ENCODE measurements around the gene PPP2R2D. TPM values are rescaled to one million over a fixed set of nuclear protein-coding genes. Genes with fewer than 3 reads are reported as not detected.
"Not testable (repeated sequence)": the region's sequence is repeated elsewhere in the genome, so short reads cannot be mapped to it uniquely, and the experiment has no call there.

Gene PPP2R2D
- total RNA-seq, 2 experiments from 2014 or later = 36.5 to 37.5 TPM

GRCh38 chr10:131979821-131980270 is 79.0 kb downstream of the PPP2R2D start:
- ChIA-PET POLR2A (interaction anchor here (1.5 kb wide), 1 partner anchor 80 kb away, joined by 3 read pairs; no protein-coding TSS in a partner anchor), CTCF (interaction anchor here (0.8 kb wide), 1 partner anchor 14 kb away, joined by 3 read pairs; no protein-coding TSS in a partner anchor)
- H3K27me3 Mint-ChIP-seq (ENCODE audit: low read depth) = peaks cover 12% of the 10 kb centered on the region
- peak overlapping the region; percentile 76 for H3K4me3 Mint-ChIP-seq
- ATAC-seq = no peak
- H3K4me1 Mint-ChIP-seq (ENCODE audit: low read depth) = peaks cover 54% of the 10 kb centered on the region
- no peak for DNase-seq
- no peaks in the 10 kb centered on the region for H3K9me3 Mint-ChIP-seq (ENCODE audit: insufficient read depth)
- no peak overlapping the region for H3K27ac Mint-ChIP-seq
- H3K36me3 Mint-ChIP-seq (ENCODE audit: low read depth) = peaks cover 48% of the 10 kb centered on the region

DNA sequence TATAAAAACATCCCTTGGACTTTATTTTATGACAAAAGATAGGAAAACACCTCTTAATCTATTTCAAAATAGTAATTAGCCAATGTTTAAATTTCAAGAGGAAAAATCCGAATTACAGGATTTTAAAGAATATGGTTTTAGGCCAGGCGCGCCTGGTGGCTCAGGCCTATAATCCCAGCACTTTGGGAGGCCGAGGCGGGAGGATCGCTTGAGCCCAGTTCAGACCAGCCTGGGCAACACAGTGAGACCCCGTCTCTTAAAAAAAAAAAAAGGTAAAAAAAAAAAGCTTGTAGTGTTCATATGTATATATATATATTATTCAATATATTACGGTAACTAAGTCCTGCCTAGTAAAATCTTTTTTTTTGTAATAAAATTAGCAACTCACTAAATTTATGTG is 79.5 kb downstream of the PPP2R2D start:
- no peak overlapping the region for H3K27ac Mint-ChIP-seq
- H3K36me3 Mint-ChIP-seq (ENCODE audit: low read depth) = peaks cover 45% of the 10 kb centered on the region
- no peaks in the 10 kb centered on the region for H3K9me3 Mint-ChIP-seq (ENCODE audit: insufficient read depth)
- ChIA-PET POLR2A (interaction anchor here (0.6 to 1.5 kb wide), 2 partner anchors 80 to 1920 kb away, joined by 3 read pairs; no protein-coding TSS in a partner anchor), CTCF (interaction anchor here (1.2 to 1.3 kb wide), 3 partner anchors 8 to 19 kb away, joined by 3 to 5 read pairs (median 3); no protein-coding TSS in a partner anchor)
- H3K4me3 Mint-ChIP-seq = peak overlapping the region; percentile 84
- ATAC-seq = no peak
- DNase-seq = no peak
- peaks cover 15% of the 10 kb centered on the region for H3K27me3 Mint-ChIP-seq (ENCODE audit: low read depth)
- peaks cover 50% of the 10 kb centered on the region for H3K4me1 Mint-ChIP-seq (ENCODE audit: low read depth)

DNA sequence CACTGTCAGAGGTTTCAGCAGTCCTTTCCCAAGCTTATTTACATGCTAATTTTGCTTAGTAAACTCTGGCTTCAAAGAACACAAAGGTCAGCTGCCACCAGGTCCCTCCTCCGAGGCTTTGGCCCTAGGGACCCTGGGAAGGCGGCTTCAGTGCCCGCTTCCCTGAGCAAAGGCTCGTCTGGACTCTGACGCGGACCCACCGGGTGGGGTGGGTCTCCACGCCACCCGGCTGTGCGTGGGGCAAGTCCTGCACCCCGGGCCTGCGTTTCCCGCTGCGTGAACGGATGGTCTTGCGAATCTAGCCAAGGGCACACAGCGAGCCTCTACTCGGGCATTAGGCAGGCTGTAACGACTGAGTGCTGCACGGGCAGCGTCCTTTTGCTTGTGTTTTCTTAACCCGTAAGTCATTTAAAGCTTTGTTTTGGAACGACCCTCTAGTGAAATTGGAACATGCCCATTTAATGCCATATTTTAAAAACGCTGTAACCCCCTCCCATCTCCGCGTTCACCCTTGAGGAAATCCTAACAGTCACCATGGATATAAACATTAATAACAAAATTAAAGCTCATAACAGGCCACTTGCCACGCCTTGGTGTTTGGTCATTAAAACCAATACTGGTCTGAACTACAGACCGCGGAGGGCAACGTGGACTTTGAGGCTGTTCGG is 80.1 kb downstream of the PPP2R2D start:
- Mint-ChIP-seq H3K9me3 (ENCODE audit: insufficient read depth) (no peaks in the 10 kb centered on the region), H3K4me3 (peak overlapping the region; percentile 84), H3K27ac (peak overlapping the region; percentile 30), H3K4me1 (ENCODE audit: low read depth) (peaks cover 44% of the 10 kb centered on the region), H3K36me3 (ENCODE audit: low read depth) (peaks cover 41% of the 10 kb centered on the region), H3K27me3 (ENCODE audit: low read depth) (peaks cover 16% of the 10 kb centered on the region)
- ATAC-seq (no peak), DNase-seq (no peak)
- POLR2A ChIA-PET = interaction anchor here (0.6 to 1.5 kb wide), 4 partner anchors 8 to 1921 kb away, joined by 3 to 7 read pairs (median 4); no protein-coding TSS in a partner anchor
- CTCF ChIA-PET = interaction anchor here (0.8 to 1.5 kb wide), 7 partner anchors 8 to 81 kb away, joined by 3 to 5 read pairs (median 3); no protein-coding TSS in a partner anchor

- ATAC-seq (peak; percentile 89), DNase-seq (peak; percentile 88)
- no peaks in the 10 kb centered on the region for H3K9me3 Mint-ChIP-seq (ENCODE audit: insufficient read depth)
- H3K27ac Mint-ChIP-seq = peak within 1 kb of the TSS; percentile 67
- H3K4me1 Mint-ChIP-seq (ENCODE audit: low read depth) = peaks cover 37% of the 10 kb centered on the region
- peaks cover 34% of the 10 kb centered on the region for H3K36me3 Mint-ChIP-seq (ENCODE audit: low read depth)
- H3K4me3 Mint-ChIP-seq = peak within 1 kb of the TSS; percentile 86
- ChIA-PET CTCF (interaction anchor here (0.8 to 1.5 kb wide), 8 partner anchors 8 to 81 kb away, joined by 3 to 5 read pairs (median 4); no protein-coding TSS in a partner anchor), POLR2A (interaction anchor here (1.2 to 1.3 kb wide), 2 partner anchors 9 to 77 kb away, joined by 4 to 7 read pairs; no protein-coding TSS in a partner anchor)
- H3K27me3 Mint-ChIP-seq (ENCODE audit: low read depth) = peaks cover 16% of the 10 kb centered on the region
Observed at GRCh38 chr10:131981429-131982184, 80.8 kb downstream of the PPP2R2D start, which contains the start of gene BNIP3. Gene BNIP3 (minus strand): TSS chr10:131981923. CDS start chr10:131981806, 117 bp downstream.

GRCh38 chr10:131982185-131982756 is 81.5 kb downstream of the PPP2R2D start:
- no peak overlapping the region for H3K27ac Mint-ChIP-seq
- POLR2A ChIA-PET = interaction anchor here (1.3 kb wide), 1 partner anchor 78 kb away, joined by 4 read pairs; no protein-coding TSS in a partner anchor
- peaks cover 16% of the 10 kb centered on the region for H3K27me3 Mint-ChIP-seq (ENCODE audit: low read depth)
- peaks cover 31% of the 10 kb centered on the region for H3K36me3 Mint-ChIP-seq (ENCODE audit: low read depth)
- ATAC-seq (peak; percentile 20), DNase-seq (no peak)
- H3K9me3 Mint-ChIP-seq (ENCODE audit: insufficient read depth) = no peaks in the 10 kb centered on the region
- peak overlapping the region; percentile 71 for H3K4me3 Mint-ChIP-seq
- CTCF ChIA-PET = interaction anchor here (1.4 to 1.5 kb wide), 2 partner anchors 9 to 40 kb away, joined by 4 to 5 read pairs; no protein-coding TSS in a partner anchor
- peaks cover 30% of the 10 kb centered on the region for H3K4me1 Mint-ChIP-seq (ENCODE audit: low read depth)

- H3K36me3 Mint-ChIP-seq (ENCODE audit: low read depth) = peaks cover 25% of the 10 kb centered on the region
- H3K4me3 Mint-ChIP-seq = peak overlapping the region; percentile 67
- DNase-seq (no peak), ATAC-seq (no peak)
- peaks cover 25% of the 10 kb centered on the region for H3K4me1 Mint-ChIP-seq (ENCODE audit: low read depth)
- H3K27me3 Mint-ChIP-seq (ENCODE audit: low read depth) = peaks cover 16% of the 10 kb centered on the region
- ChIA-PET CTCF (interaction anchor here (1.4 kb wide), 1 partner anchor 40 kb away, joined by 5 read pairs; no protein-coding TSS in a partner anchor), POLR2A (no interaction called here)
- H3K27ac Mint-ChIP-seq = no peak overlapping the region
- H3K9me3 Mint-ChIP-seq (ENCODE audit: insufficient read depth) = peaks cover under 1% of the 10 kb centered on the region
Observed at GRCh38 chr10:131982796-131983195, 82.0 kb downstream of the PPP2R2D start.

DNA sequence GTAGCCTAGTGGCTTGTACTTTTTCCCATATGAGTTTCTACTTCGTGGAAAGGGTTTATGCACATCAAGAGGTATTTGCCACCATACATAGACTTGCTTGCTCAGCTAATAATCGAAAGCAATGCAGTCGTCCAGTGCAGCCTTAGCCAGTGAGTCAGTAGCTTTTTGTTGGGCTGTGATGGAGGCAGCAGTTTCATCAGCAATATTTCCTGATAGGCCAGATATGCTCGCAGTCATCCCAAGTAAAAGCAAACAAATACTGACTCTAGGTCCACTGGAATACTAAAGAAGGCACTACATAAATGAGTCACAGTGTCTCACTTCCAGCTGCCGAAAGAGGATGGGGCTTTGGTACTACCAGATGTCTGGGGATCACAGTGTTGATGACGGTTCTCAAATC is 83.0 kb downstream of the PPP2R2D start:
- ATAC-seq (no peak), DNase-seq (no peak)
- peak overlapping the region; percentile 67 for H3K4me3 Mint-ChIP-seq
- H3K4me1 Mint-ChIP-seq (ENCODE audit: low read depth) = peaks cover 15% of the 10 kb centered on the region
- peaks cover 18% of the 10 kb centered on the region for H3K36me3 Mint-ChIP-seq (ENCODE audit: low read depth)
- H3K9me3 Mint-ChIP-seq (ENCODE audit: insufficient read depth) = peaks cover 4% of the 10 kb centered on the region
- ChIA-PET POLR2A (interaction anchor here (1.2 kb wide), 1 partner anchor 11 kb away, joined by 4 read pairs; no protein-coding TSS in a partner anchor), CTCF (interaction anchor here (0.7 kb wide), 1 partner anchor 98 kb away, joined by 3 read pairs; no protein-coding TSS in a partner anchor)
- no peak overlapping the region for H3K27ac Mint-ChIP-seq
- peaks cover 16% of the 10 kb centered on the region for H3K27me3 Mint-ChIP-seq (ENCODE audit: low read depth)

DNA sequence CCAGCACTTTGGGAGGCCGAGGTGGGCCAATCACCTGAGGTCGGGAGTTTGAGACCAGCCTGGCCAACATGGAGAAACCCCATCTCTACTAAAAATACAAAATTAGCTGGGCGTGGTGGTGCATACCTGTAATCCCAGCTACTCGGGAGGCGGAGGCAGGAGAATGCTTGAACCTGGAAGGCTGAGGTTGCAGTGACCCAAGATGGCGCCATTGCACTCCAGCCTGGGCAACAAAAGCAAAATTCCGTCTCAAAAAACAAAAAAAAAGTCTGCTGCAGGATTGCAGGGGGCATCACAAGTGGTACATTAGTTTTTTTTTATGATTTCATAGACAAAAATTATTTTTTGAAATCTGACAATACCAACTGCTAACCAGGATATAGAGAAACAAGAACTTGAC is 86.0 kb downstream of the PPP2R2D start:
- H3K36me3 Mint-ChIP-seq (ENCODE audit: low read depth); DNase-seq; CTCF ChIA-PET; ATAC-seq; H3K27ac Mint-ChIP-seq; H3K9me3 Mint-ChIP-seq (ENCODE audit: insufficient read depth); H3K4me1 Mint-ChIP-seq (ENCODE audit: low read depth); H3K4me3 Mint-ChIP-seq; POLR2A ChIA-PET: not testable (repeated sequence)
- H3K27me3 Mint-ChIP-seq (ENCODE audit: low read depth) = peaks cover 16% of the 10 kb centered on the region

DNA sequence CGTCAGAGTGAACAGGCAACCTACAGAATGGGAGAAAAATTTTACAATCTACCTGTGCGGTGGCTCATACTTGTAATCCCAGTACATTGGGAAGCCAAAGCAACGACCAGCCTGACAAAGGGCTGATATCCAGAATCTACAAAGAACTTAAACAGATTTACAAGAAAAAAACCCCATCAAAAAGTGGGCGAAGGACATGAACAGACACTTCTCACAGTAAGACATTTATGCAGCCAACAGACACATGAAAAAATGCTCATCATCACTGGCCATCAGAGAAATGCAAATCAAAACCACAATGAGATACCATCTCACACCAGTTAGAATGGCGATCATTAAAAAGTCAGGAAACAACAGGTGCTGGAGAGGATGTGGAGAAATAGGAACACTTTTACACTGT is 86.5 kb downstream of the PPP2R2D start:
- H3K4me1 Mint-ChIP-seq (ENCODE audit: low read depth); H3K36me3 Mint-ChIP-seq (ENCODE audit: low read depth); H3K9me3 Mint-ChIP-seq (ENCODE audit: insufficient read depth); POLR2A ChIA-PET; ATAC-seq; CTCF ChIA-PET; H3K27ac Mint-ChIP-seq; H3K4me3 Mint-ChIP-seq; DNase-seq: not testable (repeated sequence)
- peaks cover 16% of the 10 kb centered on the region for H3K27me3 Mint-ChIP-seq (ENCODE audit: low read depth)

- H3K9me3 Mint-ChIP-seq (ENCODE audit: insufficient read depth); ATAC-seq; CTCF ChIA-PET; POLR2A ChIA-PET; H3K4me1 Mint-ChIP-seq (ENCODE audit: low read depth); H3K27ac Mint-ChIP-seq; DNase-seq; H3K36me3 Mint-ChIP-seq (ENCODE audit: low read depth); H3K4me3 Mint-ChIP-seq: not testable (repeated sequence)
- peaks cover 20% of the 10 kb centered on the region for H3K27me3 Mint-ChIP-seq (ENCODE audit: low read depth)
Observed at GRCh38 chr10:131987786-131988185, 87.0 kb downstream of the PPP2R2D start.

DNA sequence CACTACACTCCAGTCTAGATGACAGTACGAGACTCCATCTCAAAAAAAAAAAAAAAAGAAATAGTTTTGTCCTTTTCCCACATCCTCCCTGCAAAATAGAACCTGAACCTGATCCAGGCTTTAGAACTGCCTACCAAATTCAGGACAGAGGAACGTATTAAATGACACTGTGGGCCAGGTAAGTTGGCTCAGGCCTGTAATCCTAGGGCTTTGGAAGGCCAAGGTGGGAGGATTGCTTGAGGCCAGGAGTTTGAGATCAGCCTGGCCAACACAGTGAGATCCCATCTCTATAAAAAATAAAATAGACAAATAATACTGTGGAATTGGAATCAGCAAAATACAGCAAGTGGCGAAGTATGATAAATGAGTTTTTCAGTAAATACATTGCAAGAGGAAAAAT is 90.9 kb downstream of the PPP2R2D start:
- no peak overlapping the region for H3K27ac Mint-ChIP-seq
- H3K4me1 Mint-ChIP-seq (ENCODE audit: low read depth) = no peaks in the 10 kb centered on the region
- CTCF ChIA-PET = no interaction called here
- POLR2A ChIA-PET = no interaction called here
- peaks cover 3% of the 10 kb centered on the region for H3K27me3 Mint-ChIP-seq (ENCODE audit: low read depth)
- ATAC-seq (no peak), DNase-seq (no peak)
- no peaks in the 10 kb centered on the region for H3K36me3 Mint-ChIP-seq (ENCODE audit: low read depth)
- H3K9me3 Mint-ChIP-seq (ENCODE audit: insufficient read depth) = peaks cover 4% of the 10 kb centered on the region
- H3K4me3 Mint-ChIP-seq = no peak overlapping the region

Measured in activated CD8-positive, alpha-beta T cell treated with anti-CD3 and anti-CD28 coated beads, Interleukin-2, amount 10 ng/mL, durations not matched to agents 7 days and 5 days (primary cell).